Stimulated activated CD4-positive, alpha-beta T cell treated with anti-CD3 and anti-CD28 coated beads, TNF-alpha, amount 100 ng/mL, for 24 hours (primary cell): Measurements from ENCODE around the gene FRMD4B.
"Not testable (repeated sequence)": the region's sequence is repeated elsewhere in the genome, so short reads cannot be mapped to it uniquely, and the experiment has no call there.

Source experiments
- DNase-seq, 3 experiments: peaks; one replicate each; pipeline ENCODE4 v3.0.0-alpha.2; 2020; ENCODE audit warnings: low read depth in 3 of 3

Gene FRMD4B

DNA sequence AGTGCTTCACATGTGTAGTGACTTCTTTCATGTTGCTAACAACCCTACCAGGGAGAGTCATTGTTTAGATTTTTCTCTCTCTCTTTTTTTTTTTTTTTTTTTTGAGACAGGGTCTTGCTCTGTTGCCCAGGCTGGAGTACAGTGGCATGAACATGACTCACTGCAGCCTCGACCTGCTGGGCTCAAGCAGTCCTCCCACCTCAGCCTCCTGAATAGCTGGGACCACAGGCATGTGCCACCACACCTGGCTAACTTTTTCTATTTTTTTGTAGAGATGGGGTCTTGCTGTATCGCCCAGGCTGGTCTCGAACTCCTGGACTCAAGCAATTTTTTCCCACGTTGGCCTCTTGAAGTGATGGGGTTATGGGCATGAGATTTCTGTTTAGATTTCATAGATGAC lies 63.4 kb downstream of the FRMD4B start:
- not testable (repeated sequence) for DNase-seq

GRCh38 chr3:69322158-69322509 lies 63.8 kb downstream of the FRMD4B start:
- DNase-seq, result no peak

DNA sequence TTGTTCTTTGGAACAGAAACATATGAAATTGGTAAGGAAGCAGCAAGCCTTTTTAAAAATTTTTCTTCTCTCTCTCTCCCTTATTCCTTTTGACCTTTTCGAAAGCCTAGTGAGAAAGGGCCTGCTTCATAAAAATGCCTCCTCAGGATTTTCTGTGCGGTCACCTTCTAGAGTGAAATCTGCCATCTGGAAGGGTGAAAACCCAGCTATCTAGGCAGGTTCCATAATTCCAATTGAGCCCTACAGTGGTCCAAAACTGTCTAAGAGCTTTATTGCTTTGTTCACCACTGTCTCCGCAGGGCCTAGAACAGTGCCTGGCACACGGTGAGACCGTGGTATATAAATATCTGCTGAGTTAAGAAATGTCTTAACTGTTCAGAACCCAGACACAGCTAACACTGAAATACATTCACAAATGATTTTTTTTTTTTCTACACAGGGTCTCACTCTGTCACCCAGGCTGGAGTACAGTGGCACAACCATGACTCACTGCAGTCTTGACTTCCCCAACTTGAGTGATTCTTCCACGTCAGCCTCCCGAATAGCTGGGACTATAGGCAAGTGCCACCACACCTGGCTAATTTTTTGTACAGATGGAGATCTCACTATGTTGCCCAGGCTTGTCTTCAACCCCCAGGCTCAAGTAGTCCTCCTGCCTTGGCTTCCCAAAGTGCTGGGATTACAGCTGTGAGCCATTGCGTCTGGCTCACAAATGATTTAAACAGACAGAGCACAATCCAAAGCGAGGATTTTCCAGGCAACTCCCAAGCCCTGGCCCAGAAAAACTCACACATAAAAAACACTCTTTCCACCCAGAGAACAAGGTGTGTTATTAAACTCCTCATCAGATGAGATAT lies 64.4 kb downstream of the FRMD4B start:
- DNase-seq, result no peak

GRCh38 chr3:69320871-69321271 lies 65.0 kb downstream of the FRMD4B start:
- no peak for DNase-seq

DNA sequence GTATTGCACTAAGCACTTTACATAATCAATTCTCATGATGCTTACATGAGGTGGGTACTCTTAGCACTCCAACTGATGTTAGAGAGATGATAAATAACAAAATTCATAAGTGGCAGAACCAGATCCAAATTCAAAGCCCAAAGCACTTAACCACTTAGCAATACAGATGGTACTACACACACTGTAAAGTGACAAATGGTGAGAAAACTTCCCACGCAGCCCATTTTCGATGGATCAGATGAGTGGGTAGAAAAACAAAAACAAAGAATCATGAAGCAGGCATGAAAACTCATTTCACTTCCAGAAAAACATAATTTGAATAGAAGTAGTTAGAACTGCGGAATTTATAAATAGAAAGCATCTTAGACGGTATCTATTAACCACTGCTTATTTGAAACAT lies 66.2 kb downstream of the FRMD4B start:
- no peak for DNase-seq

DNA sequence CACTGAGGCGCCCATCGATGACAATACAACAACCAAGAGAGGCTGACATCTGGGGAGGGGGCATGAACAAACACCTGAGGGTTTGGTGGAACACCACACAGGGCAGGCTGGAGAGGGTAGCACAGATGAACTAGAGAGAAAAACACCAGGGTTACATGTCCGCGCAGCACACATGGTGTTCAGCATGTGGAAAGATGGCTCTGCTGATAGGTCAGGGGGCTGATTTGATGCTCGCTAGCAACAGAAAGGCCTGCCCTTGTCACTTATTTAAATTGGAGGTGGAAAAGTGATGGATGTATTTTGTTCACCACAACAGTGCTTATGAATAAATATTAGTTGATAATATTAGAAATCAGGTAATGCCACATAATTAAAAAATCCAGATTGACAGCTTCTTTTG lies 67.5 kb downstream of the FRMD4B start:
- no peak for DNase-seq

DNA sequence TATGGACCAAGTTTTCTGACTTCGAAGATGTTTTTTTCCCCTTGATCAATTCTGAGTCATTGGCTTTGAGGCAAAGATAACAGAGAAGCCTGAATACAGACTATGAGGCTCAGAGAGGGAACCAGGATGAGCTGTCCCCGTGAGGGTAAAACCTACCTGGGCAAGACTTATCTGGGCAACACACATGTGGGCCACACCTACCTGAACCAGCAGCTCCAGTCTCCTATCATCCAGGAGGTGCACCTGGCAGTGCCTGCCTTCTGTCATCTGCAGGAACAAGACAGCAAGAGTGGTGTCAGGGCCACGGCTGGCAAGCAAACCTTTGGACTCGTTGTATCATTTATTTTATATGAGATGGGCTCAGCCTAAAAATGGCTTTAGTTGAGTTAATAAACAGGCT lies 72.6 kb downstream of the FRMD4B start:
- no peak for DNase-seq

DNA sequence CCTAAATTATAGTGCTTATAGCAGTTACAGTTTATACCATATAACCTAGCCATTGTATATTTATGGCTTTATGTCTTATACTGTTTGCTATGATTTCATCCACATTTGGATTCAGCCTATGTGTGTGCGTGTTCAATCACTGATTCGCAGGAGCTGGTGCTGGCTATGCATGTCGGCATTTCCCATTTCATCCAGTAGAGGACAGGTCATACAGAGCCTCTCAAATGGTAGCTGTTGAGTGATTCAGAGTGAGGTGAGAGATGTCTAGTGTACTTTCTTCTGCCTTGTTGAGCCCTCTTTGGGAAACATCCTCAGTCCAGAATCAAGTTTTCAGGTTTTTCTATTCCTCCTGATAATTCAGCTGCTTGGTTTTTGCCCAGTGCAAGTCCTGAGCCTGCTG lies 76.1 kb downstream of the FRMD4B start:
- no peak for DNase-seq

- DNase-seq, result peak; percentile 47 to 55 (median 53)
Observed at GRCh38 chr3:69306239-69307185, 79.4 kb downstream of the FRMD4B start.

DNA sequence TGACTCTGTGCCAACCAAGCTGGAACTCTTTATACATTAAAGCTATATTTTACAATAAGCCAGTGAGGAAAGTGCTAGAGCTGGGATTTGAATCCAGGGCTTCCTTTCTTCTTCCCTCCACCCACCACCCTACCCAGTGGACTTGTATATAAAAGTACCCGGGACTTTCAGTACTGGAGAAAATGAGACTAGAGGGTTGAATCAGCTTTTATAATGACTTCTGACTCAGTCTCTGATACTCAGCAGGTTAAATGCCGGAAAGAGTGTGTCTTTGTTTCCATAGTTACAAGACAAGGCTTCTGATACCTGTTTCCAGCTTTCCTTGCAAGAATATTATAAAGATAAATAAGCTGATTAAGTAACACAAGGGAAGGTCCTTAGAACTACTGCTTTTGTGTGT lies 80.9 kb downstream of the FRMD4B start:
- no peak for DNase-seq

GRCh38 chr3:69304396-69304795 lies 81.5 kb downstream of the FRMD4B start:
- no peak for DNase-seq

DNA sequence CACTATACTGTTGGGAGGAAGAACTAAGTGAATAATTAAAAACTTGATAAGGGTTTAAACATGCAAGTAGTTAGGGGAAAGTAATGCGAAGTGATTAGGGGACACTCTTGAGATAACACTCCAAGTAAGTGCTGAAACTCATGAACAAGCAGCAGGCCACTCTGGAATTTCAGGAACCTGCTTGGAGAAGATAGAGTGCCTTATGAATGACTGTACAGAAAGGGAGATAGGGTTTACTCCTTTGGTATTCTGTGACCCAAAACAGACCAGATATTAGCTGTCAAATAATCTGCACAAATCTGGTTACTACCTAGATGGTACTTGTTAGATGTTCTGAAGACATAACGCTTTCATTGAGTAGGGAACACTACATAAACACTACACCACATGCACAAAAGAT lies 85.6 kb downstream of the FRMD4B start:
- no peak for DNase-seq

DNA sequence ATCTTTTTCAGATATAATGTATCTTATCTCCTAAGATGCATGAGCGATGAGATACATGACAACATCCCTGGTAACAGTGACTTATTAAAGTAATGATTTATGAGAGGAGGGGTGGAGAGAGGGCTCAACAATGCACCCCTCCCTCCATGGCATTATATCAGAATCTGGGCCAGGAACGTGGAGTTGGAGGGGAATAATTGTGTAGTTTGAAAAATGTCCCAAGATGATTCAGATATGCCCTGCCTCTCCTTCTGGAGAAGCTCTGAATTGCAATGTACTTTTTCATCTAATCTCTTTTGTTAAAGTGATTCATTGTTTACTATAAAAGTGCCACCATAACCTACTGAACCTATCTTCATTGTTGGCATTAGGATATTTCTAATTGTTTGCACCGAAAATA lies 86.5 kb downstream of the FRMD4B start:
- no peak for DNase-seq

DNA sequence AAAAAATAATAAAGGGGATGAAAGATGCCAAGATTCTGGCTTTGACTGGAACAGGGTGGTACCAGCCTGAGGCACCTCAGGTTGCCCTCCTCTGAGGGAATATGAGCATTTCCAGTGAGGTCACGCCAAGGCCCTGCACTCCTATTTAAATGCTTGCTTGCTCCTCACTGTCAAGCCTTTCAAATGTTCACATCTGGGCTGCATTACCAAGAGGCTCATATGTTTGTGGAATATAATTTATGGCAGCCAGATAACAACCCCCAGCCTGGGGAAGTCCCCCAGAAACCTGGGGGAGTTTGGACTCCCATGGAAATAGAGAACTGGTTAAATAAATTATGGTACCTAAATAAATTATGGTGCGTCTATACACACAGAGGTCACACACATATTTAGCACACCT lies 88.4 kb downstream of the FRMD4B start:
- no peak for DNase-seq

GRCh38 chr3:69296995-69297394 lies 88.9 kb downstream of the FRMD4B start:
- no peak for DNase-seq

GRCh38 chr3:69294014-69294766 lies 91.7 kb downstream of the FRMD4B start:
- no peak for DNase-seq

- no peak for DNase-seq
Observed at GRCh38 chr3:69292959-69293574, 92.8 kb downstream of the FRMD4B start.

DNA sequence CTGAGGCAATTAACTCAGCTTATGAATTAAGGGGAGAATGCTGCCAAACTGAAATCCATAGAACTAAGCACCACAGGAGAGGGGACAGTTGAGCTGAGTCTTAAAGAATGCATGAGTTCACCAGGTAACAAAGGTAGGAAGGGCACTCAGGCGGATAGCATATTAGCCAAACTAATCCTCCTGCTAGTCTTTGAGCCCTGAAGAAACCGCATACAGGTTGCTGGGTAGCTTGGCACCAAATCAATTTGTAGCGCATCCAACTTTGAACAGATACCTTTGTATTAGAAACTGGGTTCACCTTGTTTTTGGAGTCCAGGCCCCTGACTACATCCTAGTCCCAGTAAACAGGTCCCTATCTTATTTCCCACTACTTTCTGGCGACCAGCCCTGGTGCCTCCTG lies 93.7 kb downstream of the FRMD4B start:
- no peak for DNase-seq

DNA sequence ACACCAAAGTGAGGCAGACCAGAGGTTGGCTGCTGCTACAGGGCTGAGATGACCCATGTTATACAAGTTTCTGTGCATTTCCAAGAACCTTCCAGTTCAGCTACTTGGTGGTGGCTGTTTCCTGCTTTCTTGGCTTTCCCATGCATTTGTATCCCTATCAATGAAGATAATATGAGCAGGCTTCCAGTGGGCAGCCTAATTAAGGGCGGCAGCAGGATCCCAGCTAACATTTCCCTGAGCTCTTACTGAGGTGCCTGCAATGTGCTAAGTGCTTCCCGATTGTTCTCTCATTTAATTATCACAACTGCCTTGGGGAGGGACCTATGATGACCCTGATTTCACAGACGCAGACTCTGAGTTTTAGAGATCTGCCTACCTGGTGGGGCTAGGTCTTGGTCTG lies 95.5 kb downstream of the FRMD4B start:
- DNase-seq, result no peak

- DNase-seq, result peak in 1 of 3 experiments; percentile 11
Observed at GRCh38 chr3:69290006-69290405, 95.9 kb downstream of the FRMD4B start.

DNA sequence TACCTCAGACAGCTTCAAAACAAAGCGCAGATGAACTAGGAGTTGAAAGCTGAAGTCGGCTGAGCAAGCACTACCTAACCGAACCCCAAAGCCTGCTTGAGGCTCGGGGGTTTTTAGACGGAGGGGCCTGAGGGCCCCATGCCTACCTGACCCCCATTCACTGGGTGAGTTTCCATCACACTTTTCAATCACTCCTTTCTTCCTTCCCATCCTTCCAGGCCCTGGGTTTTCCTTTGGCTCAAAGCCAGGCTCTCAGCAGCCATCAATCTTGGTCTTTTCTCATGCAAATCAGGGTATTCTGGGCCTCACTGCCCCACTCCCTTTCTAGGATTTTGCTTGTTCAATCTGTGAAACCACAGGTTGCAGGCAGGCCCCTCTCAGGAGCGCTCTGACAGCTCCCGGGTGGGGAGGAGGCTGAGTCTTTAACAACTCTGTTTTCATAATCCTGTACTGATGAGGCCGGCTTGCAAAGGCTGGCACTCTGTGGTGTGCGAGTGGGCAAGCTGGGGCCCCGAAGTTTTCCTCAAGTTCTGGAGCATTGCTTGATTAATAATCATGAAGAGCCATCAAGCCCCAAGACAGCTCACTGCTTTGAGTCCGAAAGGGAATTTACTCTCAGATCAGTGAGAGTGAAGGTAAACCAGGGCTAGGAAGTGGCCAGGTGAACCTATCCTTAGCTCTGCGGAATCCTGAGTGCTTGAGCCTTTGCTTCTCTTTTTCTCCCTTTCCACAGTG lies 97.6 kb downstream of the FRMD4B start:
- peak; percentile 7 to 63 (median 29) for DNase-seq
